ENCODE data around the gene PHOSPHO1.

GRCh38 chr17:49225554-49226236 is 4.9 kb downstream of the PHOSPHO1 start:
- TF ChIP-seq CTCF (IDR thresholded peaks at IDR 0.05) (no peak), ZFX (IDR thresholded peaks at IDR 0.05; ENCODE audit: borderline replicate concordance) (no peak)
